ENCODE results near the gene UBIAD1. TPM values are rescaled to one million over a fixed set of nuclear protein-coding genes. Genes with fewer than 3 reads are reported as not detected.
A peak's percentile ranks its signal among the peaks of the same experiment; 100 is the strongest.

The UBIAD1 gene
- total and polyA plus RNA-seq, 3 donors from 2014 or later, result 25.8 to 32.0 (median 29.3) TPM

- intact Hi-C loops (cut with DNase I; ENCODE audit: low total_unique reads), result no loop called here
- no peaks in the 10 kb centered on the region for H3K9me3 ChIP-seq
- H3K27ac ChIP-seq, result no peak overlapping the region
- TF ChIP-seq, protein P1, sequence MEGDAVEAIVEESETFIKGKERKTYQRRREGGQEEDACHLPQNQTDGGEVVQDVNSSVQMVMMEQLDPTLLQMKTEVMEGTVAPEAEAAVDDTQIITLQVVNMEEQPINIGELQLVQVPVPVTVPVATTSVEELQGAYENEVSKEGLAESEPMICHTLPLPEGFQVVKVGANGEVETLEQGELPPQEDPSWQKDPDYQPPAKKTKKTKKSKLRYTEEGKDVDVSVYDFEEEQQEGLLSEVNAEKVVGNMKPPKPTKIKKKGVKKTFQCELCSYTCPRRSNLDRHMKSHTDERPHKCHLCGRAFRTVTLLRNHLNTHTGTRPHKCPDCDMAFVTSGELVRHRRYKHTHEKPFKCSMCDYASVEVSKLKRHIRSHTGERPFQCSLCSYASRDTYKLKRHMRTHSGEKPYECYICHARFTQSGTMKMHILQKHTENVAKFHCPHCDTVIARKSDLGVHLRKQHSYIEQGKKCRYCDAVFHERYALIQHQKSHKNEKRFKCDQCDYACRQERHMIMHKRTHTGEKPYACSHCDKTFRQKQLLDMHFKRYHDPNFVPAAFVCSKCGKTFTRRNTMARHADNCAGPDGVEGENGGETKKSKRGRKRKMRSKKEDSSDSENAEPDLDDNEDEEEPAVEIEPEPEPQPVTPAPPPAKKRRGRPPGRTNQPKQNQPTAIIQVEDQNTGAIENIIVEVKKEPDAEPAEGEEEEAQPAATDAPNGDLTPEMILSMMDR (IDR thresholded peaks at IDR 0.05), result no peak
- TF ChIP-seq POLR2A (IDR thresholded peaks at IDR 0.05), result no peak
- peaks cover 4% of the 10 kb centered on the region for H3K4me1 ChIP-seq
- WGBS, 2 donors, result 85 to 89% methylated on average over 6 of the region's 6 CpGs
- H3K27me3 ChIP-seq, result no peaks in the 10 kb centered on the region
- no peaks in the 10 kb centered on the region for H3K36me3 ChIP-seq (ENCODE audit: low read depth, missing control alignments)
- H3K4me3 ChIP-seq, result no peak overlapping the region
- no peak for DNase-seq
Measured at GRCh38 chr1:11284784-11285183, 11.8 kb downstream of the UBIAD1 start.

- Histone ChIP-seq H3K4me3 (no peak overlapping the region), H3K27me3 (no peaks in the 10 kb centered on the region), H3K27ac (no peak overlapping the region), H3K4me1 (peaks cover 4% of the 10 kb centered on the region), H3K36me3 (ENCODE audit: low read depth, missing control alignments) (no peaks in the 10 kb centered on the region), H3K9me3 (no peaks in the 10 kb centered on the region)
- TF ChIP-seq POLR2A (IDR thresholded peaks at IDR 0.05), result no peak
- TF ChIP-seq, protein P1 (IDR thresholded peaks at IDR 0.05), result peak in 2 of 3 experiments; percentile 17 to 28
- WGBS, 2 donors, result 68 to 80% methylated on average over 7 of the region's 7 CpGs
- no peak for DNase-seq
- intact Hi-C loops (cut with DNase I; ENCODE audit: low total_unique reads), result no loop called here
Measured at GRCh38 chr1:11285883-11286734, 13.1 kb downstream of the UBIAD1 start.

GRCh38 chr1:11286735-11287410 lies 13.9 kb downstream of the UBIAD1 start:
- 91 to 94% methylated on average over 3 of the region's 3 CpGs for WGBS, 2 donors
- no peak for DNase-seq
- no peak overlapping the region for H3K4me3 ChIP-seq
- H3K9me3 ChIP-seq, result no peaks in the 10 kb centered on the region
- no peaks in the 10 kb centered on the region for H3K27me3 ChIP-seq
- TF ChIP-seq, protein P1 (IDR thresholded peaks at IDR 0.05), result no peak
- TF ChIP-seq POLR2A (IDR thresholded peaks at IDR 0.05), result no peak
- no peaks in the 10 kb centered on the region for H3K4me1 ChIP-seq
- H3K27ac ChIP-seq, result no peak overlapping the region
- intact Hi-C loops (cut with DNase I; ENCODE audit: low total_unique reads), result no loop called here
- H3K36me3 ChIP-seq (ENCODE audit: low read depth, missing control alignments), result no peaks in the 10 kb centered on the region

- no peaks in the 10 kb centered on the region for H3K9me3 ChIP-seq
- no peak overlapping the region for H3K27ac ChIP-seq
- no peak overlapping the region for H3K4me3 ChIP-seq
- 87 to 89% methylated on average over 5 of the region's 5 CpGs for whole genome bisulfite sequencing, 2 donors
- no peaks in the 10 kb centered on the region for H3K36me3 ChIP-seq (ENCODE audit: low read depth, missing control alignments)
- no peak for DNase-seq
- no peaks in the 10 kb centered on the region for H3K4me1 ChIP-seq
- intact Hi-C loops (cut with DNase I; ENCODE audit: low total_unique reads), result no loop called here
- H3K27me3 ChIP-seq, result no peaks in the 10 kb centered on the region
- TF ChIP-seq, protein P1 (IDR thresholded peaks at IDR 0.05), result no peak
- no peak for TF ChIP-seq POLR2A (IDR thresholded peaks at IDR 0.05)
Measured at GRCh38 chr1:11289064-11289463, 16.1 kb downstream of the UBIAD1 start.
